Neuronal stem cell (in vitro differentiated cells): ENCODE results near the gene KRT78.

Source experiments
- DNase-seq: peaks from one replicate; pipeline ENCODE4 v3.0.0-alpha.2; 2013; ENCODE audit warnings: low spot score
- H2AFZ ChIP-seq: one replicate; pipeline ENCODE4 v1.6.1; 2013; ENCODE audit warnings: mild to moderate bottlenecking, low read length, inconsistent platforms
- H2AK5ac ChIP-seq: 2 replicates; pipeline ENCODE4 v1.6.1; 2013; ENCODE audit warnings: low read depth, mild to moderate bottlenecking, inconsistent platforms, low read length, moderate library complexity, mixed read lengths
- H2BK120ac ChIP-seq: 2 replicates; pipeline ENCODE4 v1.6.1; 2013; ENCODE audit warnings: low read depth, mild to moderate bottlenecking, inconsistent platforms, low read length, moderate library complexity, mixed read lengths
- H2BK12ac ChIP-seq: one replicate; pipeline ENCODE4 v1.6.1; 2013; ENCODE audit warnings: low read length, inconsistent platforms
- H2BK15ac ChIP-seq: 2 replicates; pipeline ENCODE4 v1.6.1; 2013; ENCODE audit warnings: mild to moderate bottlenecking, low read length, inconsistent platforms, mixed read lengths
- H2BK5ac ChIP-seq: one replicate; pipeline ENCODE4 v1.6.1; 2013; ENCODE audit warnings: inconsistent platforms, mild to moderate bottlenecking, low read length, moderate library complexity
- H3K14ac ChIP-seq: one replicate; pipeline ENCODE4 v1.6.1; 2013; ENCODE audit warnings: low read length, inconsistent platforms
- H3K18ac ChIP-seq: 2 replicates; pipeline ENCODE4 v1.6.1; 2013; ENCODE audit warnings: low read length, inconsistent platforms
- H3K23ac ChIP-seq: 2 replicates; pipeline ENCODE4 v1.6.1; 2013; ENCODE audit warnings: low read depth, mild to moderate bottlenecking, mixed read lengths, low read length, inconsistent platforms; ENCODE audit not compliant: poor library complexity
- H3K27ac ChIP-seq: replicated peaks from 3 replicates; pipeline ENCODE4 v1.5.1; 2013; ENCODE audit warnings: low read length, inconsistent platforms
- H3K27me3 ChIP-seq, 3 experiments: 2 replicates each; pipeline ENCODE4 v1.6.1; 2013; ENCODE audit warnings: low read length in 3 of 3, mild to moderate bottlenecking in 2 of 3, inconsistent platforms in 1 of 3, low read depth in 1 of 3, mixed read lengths in 1 of 3, moderate library complexity in 1 of 3; ENCODE audit not compliant: control insufficient read depth in 3 of 3, insufficient read depth in 3 of 3
- H3K36me3 ChIP-seq, 2 donors: replicated peaks in 1 of 2; 2 replicates each; pipeline ENCODE4 v1.6.1; 2013; ENCODE audit warnings: low read length in 2 of 2; ENCODE audit not compliant: control insufficient read depth in 2 of 2, insufficient read depth in 2 of 2
- H3K4ac ChIP-seq: 2 replicates; pipeline ENCODE4 v1.6.1; 2013; ENCODE audit warnings: inconsistent platforms, mild to moderate bottlenecking, low read length, moderate library complexity
- H3K4me1 ChIP-seq, 2 donors: 1 replicate in 1 of 2; 2 replicates in 1 of 2; pipeline ENCODE4 v1.6.1; 2013; ENCODE audit warnings: low read length in 2 of 2, low read depth in 1 of 2; ENCODE audit not compliant: control insufficient read depth in 2 of 2, insufficient read depth in 1 of 2
- H3K4me2 ChIP-seq: one replicate; pipeline ENCODE4 v1.6.1; 2013; ENCODE audit warnings: mild to moderate bottlenecking, low read length, inconsistent platforms; ENCODE audit not compliant: insufficient read depth, poor library complexity, severe bottlenecking
- H3K4me3 ChIP-seq, 2 donors: 2 replicates each; pipeline ENCODE4 v1.5.1; 2013; ENCODE audit warnings: low read length in 2 of 2, mild to moderate bottlenecking in 2 of 2, inconsistent platforms in 1 of 2, moderate library complexity in 1 of 2
- H3K79me1 ChIP-seq: one replicate; pipeline ENCODE4 v1.6.1; 2013; ENCODE audit warnings: low read depth, mild to moderate bottlenecking, inconsistent platforms, low read length, moderate library complexity
- H3K9ac ChIP-seq: one replicate; pipeline ENCODE4 v1.6.1; 2013; ENCODE audit warnings: mild to moderate bottlenecking, low read depth, low read length, inconsistent platforms; ENCODE audit not compliant: poor library complexity
- H3K9me3 ChIP-seq, 2 donors: replicated peaks in 1 of 2; 2 replicates each; pipeline versions ENCODE3 to v1.6.1; 2013; ENCODE audit warnings: low read length in 2 of 2, mild to moderate bottlenecking in 2 of 2, inconsistent platforms in 1 of 2, low read depth in 1 of 2, mixed read lengths in 1 of 2, moderate library complexity in 1 of 2; ENCODE audit not compliant: control insufficient read depth in 2 of 2, insufficient read depth in 1 of 2
- H4K8ac ChIP-seq: one replicate; pipeline ENCODE4 v1.6.1; 2013; ENCODE audit warnings: low read depth, mild to moderate bottlenecking, inconsistent platforms, low read length, moderate library complexity
- H4K91ac ChIP-seq: one replicate; pipeline ENCODE4 v1.6.1; 2013; ENCODE audit warnings: low read length, low read depth, mild to moderate bottlenecking, inconsistent platforms; ENCODE audit not compliant: poor library complexity
- WGBS, 2 donors: extraction: QIAGEN DNeasy Blood & Tissue Kit; methylation state at CpG; one replicate each; pipeline ENCODE4 v1.1.7; 2013; ENCODE audit warnings: missing lambda C conversion rate in 2 of 2, mixed read lengths in 1 of 2; ENCODE audit not compliant: insufficient read length in 2 of 2, insufficient replicate concordance in 1 of 2; ENCODE audit errors: extremely low coverage in 2 of 2; 5-methylcytosine and 5-hydroxymethylcytosine counted together

The KRT78 gene

DNA sequence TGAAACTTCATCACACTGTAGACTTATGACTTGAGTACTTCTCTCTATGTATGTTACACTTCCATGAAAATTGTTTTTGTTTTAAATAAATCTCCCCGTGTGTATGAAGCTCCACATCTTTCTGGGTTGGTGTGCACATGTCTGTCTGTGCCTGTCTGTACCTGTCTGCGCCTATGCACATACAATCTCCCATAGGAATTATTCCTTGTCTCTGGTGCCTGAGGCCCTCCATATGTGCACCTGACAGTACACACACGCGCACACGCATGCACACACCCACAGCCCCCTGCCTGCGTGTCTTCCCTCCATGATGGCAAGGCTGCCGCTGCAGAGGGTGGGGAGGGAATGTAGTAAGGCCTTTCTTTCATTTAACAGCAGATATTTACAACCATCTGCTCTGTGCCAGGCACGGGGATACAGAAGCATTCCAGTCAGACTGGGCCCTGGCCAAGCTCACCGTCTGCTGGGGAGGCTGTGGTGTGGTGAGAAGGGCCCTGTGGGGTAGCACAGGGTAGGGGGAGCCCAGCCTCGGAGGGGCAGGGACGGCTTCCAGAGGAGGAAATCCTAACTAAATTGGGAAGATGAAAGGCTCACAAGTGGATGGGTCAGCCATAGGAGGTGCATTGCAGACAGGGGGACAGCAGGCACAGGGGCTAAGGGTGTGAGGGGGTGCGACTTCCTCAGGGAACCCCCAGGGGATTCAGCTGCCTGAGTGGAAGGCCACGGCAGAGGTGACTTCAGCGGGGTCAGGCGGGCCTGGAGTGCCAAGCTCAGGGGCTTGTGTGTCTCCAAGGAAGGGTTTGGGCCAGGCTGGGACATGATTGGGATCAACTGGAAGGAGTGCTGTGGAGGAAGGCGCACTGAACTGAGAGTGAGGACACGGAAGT, 30.0 kb upstream of the KRT78 start:
- H3K79me1 ChIP-seq: no peaks in the 10 kb centered on the region
- peaks cover 0 to 46% (median 11%) of the 10 kb centered on the region in 3 experiments for H3K27me3 ChIP-seq
- no peak overlapping the region for H3K23ac ChIP-seq
- no peak overlapping the region for H3K4ac ChIP-seq
- H3K4me3 ChIP-seq: peak overlapping the region in 1 of 2 donors; percentile 28
- H3K9ac ChIP-seq: peak overlapping the region; percentile 17
- H3K18ac ChIP-seq: peak overlapping the region; percentile 86
- no peak for DNase-seq
- H2BK12ac ChIP-seq: peak overlapping the region; percentile 60
- H4K91ac ChIP-seq: peak overlapping the region; percentile 22
- H2AK5ac ChIP-seq: peak overlapping the region; percentile 53
- peak overlapping the region; percentile 72 for H3K14ac ChIP-seq
- no peak overlapping the region for H3K27ac ChIP-seq
- H3K4me2 ChIP-seq: peak overlapping the region; percentile 50
- no peaks in the 10 kb centered on the region for H3K9me3 ChIP-seq
- no CpG with 5 or more reads among the region's 17 CpGs for WGBS, 2 donors
- H2BK15ac ChIP-seq: peak overlapping the region; percentile 52
- H2BK120ac ChIP-seq: peak overlapping the region; percentile 72
- H2AFZ ChIP-seq: peak overlapping the region; percentile 66
- no peaks in the 10 kb centered on the region for H3K36me3 ChIP-seq
- peak overlapping the region; percentile 83 for H4K8ac ChIP-seq
- H3K4me1 ChIP-seq: peaks cover 0 to 13% of the 10 kb centered on the region in 2 donors
- H2BK5ac ChIP-seq: no peak overlapping the region

GRCh38 chr12:52877242-52877641, 28.4 kb upstream of the KRT78 start:
- H3K27me3 ChIP-seq: peaks cover 0 to 61% (median 14%) of the 10 kb centered on the region in 3 experiments
- peaks cover 0 to 14% of the 10 kb centered on the region in 2 donors for H3K4me1 ChIP-seq
- H3K27ac ChIP-seq: no peak overlapping the region
- no peaks in the 10 kb centered on the region for H3K79me1 ChIP-seq
- no peak overlapping the region for H2AFZ ChIP-seq
- no peak overlapping the region for H2BK120ac ChIP-seq
- H3K4ac ChIP-seq: no peak overlapping the region
- no peak overlapping the region for H4K8ac ChIP-seq
- H2BK5ac ChIP-seq: peak overlapping the region; percentile 7
- H2BK12ac ChIP-seq: no peak overlapping the region
- no peak overlapping the region for H3K9ac ChIP-seq
- H4K91ac ChIP-seq: no peak overlapping the region
- no peak for DNase-seq
- H3K14ac ChIP-seq: no peak overlapping the region
- H2BK15ac ChIP-seq: no peak overlapping the region
- no peaks in the 10 kb centered on the region for H3K36me3 ChIP-seq
- H3K23ac ChIP-seq: no peak overlapping the region
- no peaks in the 10 kb centered on the region for H3K9me3 ChIP-seq
- no peak overlapping the region for H3K18ac ChIP-seq
- no CpG with 5 or more reads among the region's 3 CpGs for WGBS, 2 donors
- H2AK5ac ChIP-seq: no peak overlapping the region
- no peak overlapping the region for H3K4me3 ChIP-seq
- no peak overlapping the region for H3K4me2 ChIP-seq

GRCh38 chr12:52876372-52876771, 27.6 kb upstream of the KRT78 start:
- no peak overlapping the region for H2BK120ac ChIP-seq
- H3K9me3 ChIP-seq: no peaks in the 10 kb centered on the region
- no peaks in the 10 kb centered on the region for H3K79me1 ChIP-seq
- H4K8ac ChIP-seq: no peak overlapping the region
- no peak overlapping the region for H3K4me3 ChIP-seq
- no peak overlapping the region for H3K14ac ChIP-seq
- H3K4me2 ChIP-seq: no peak overlapping the region
- H3K23ac ChIP-seq: no peak overlapping the region
- peak overlapping the region; percentile 30 for H2BK15ac ChIP-seq
- no peak overlapping the region for H2AFZ ChIP-seq
- H3K18ac ChIP-seq: peak overlapping the region; percentile 61
- H3K4me1 ChIP-seq: peaks cover 0 to 14% of the 10 kb centered on the region in 2 donors
- no CpG with 5 or more reads among the region's 7 CpGs for WGBS, 2 donors
- peaks cover 0 to 66% (median 14%) of the 10 kb centered on the region in 3 experiments for H3K27me3 ChIP-seq
- no peak overlapping the region for H3K4ac ChIP-seq
- no peak overlapping the region for H2BK12ac ChIP-seq
- no peak for DNase-seq
- H2BK5ac ChIP-seq: no peak overlapping the region
- peak overlapping the region; percentile 64 for H4K91ac ChIP-seq
- H2AK5ac ChIP-seq: peak overlapping the region; percentile 82
- no peak overlapping the region for H3K9ac ChIP-seq
- no peaks in the 10 kb centered on the region for H3K36me3 ChIP-seq
- no peak overlapping the region for H3K27ac ChIP-seq
